Thymus (tissue), 11 donors: ENCODE results near the gene PDE9A. TPM values are rescaled to one million over a fixed set of nuclear protein-coding genes. Genes with fewer than 3 reads are reported as not detected.

Experiments
- DNase-seq, 9 donors: peaks; one replicate each; pipeline ENCODE4 v3.0.0-alpha.2; 2013; ENCODE audit warnings: low spot score in 9 of 9, low read depth in 6 of 9, missing footprints in 1 of 9
- H3K27ac ChIP-seq, 2 donors: one replicate each; pipeline ENCODE4 v1.5.1; 2013; ENCODE audit warnings: control low read depth in 1 of 2, low read depth in 1 of 2, low read length in 1 of 2, mild to moderate bottlenecking in 1 of 2, moderate library complexity in 1 of 2
- H3K27me3 ChIP-seq, 2 donors: one replicate each; pipeline ENCODE4 v1.5.1; 2013; ENCODE audit warnings: low read length in 1 of 2; ENCODE audit not compliant: control insufficient read depth in 2 of 2, insufficient read depth in 1 of 2
- H3K36me3 ChIP-seq, 2 donors: one replicate each; pipeline ENCODE4 v1.5.1; 2013; ENCODE audit warnings: low read length in 1 of 2, mild to moderate bottlenecking in 1 of 2, moderate library complexity in 1 of 2; ENCODE audit not compliant: control insufficient read depth in 2 of 2, insufficient read depth in 2 of 2
- H3K4me1 ChIP-seq, 2 donors: one replicate each; pipeline ENCODE4 v1.5.1; 2013; ENCODE audit warnings: low read length in 2 of 2; ENCODE audit not compliant: control insufficient read depth in 2 of 2, insufficient read depth in 2 of 2
- H3K4me3 ChIP-seq, 2 donors: one replicate each; pipeline ENCODE4 v1.5.1; 2013; ENCODE audit warnings: low read length in 2 of 2, control low read depth in 1 of 2, mild to moderate bottlenecking in 1 of 2
- H3K9me3 ChIP-seq, 2 donors: one replicate each; pipeline ENCODE4 v1.5.1; 2013; ENCODE audit warnings: low read length in 1 of 2, mild to moderate bottlenecking in 1 of 2; ENCODE audit not compliant: control insufficient read depth in 2 of 2, insufficient read depth in 1 of 2
- WGBS: extraction: QIAGEN DNeasy Blood & Tissue Kit; methylation state at CpG from one replicate; pipeline ENCODE4 v1.1.7; 2013; 5-methylcytosine and 5-hydroxymethylcytosine counted together
- polyA plus RNA-seq: library from polyadenylated mRNA; stranded (reverse); fragments of 200-250 nt; gene quantifications from one replicate; pipeline ENCODE4 v1.2.3, GENCODE V29; 2013
- total RNA-seq: library from RNA; stranded (reverse); fragments of 120-200 nt; gene quantifications from one replicate; pipeline ENCODE4 v1.2.4, GENCODE V29; 2013
- donor health status: healthy.

PDE9A gene
- total and polyA plus RNA-seq, 2 donors = 8.2 to 14.5 TPM

- no peaks in the 10 kb centered on the region for H3K36me3 ChIP-seq
- peaks cover 21 to 46% of the 10 kb centered on the region in 2 donors for H3K4me1 ChIP-seq
- peaks cover 0 to 16% of the 10 kb centered on the region in 2 donors for H3K9me3 ChIP-seq
- H3K27ac ChIP-seq = peak overlapping the region in 1 of 2 donors; percentile 71
- H3K4me3 ChIP-seq = no peak overlapping the region
- WGBS = 90% methylated on average over 28 of the region's 28 CpGs
- DNase-seq = no peak
- H3K27me3 ChIP-seq = peaks cover 3 to 22% of the 10 kb centered on the region in 2 donors
These were observed 132.4 kb downstream of the PDE9A start for GRCh38 chr21:42785666-42786427.

- no peak overlapping the region for H3K4me3 ChIP-seq
- H3K27ac ChIP-seq = peak overlapping the region in 1 of 2 donors; percentile 71
- H3K36me3 ChIP-seq = no peaks in the 10 kb centered on the region
- no peak for DNase-seq
- H3K4me1 ChIP-seq = peaks cover 19 to 38% of the 10 kb centered on the region in 2 donors
- H3K9me3 ChIP-seq = peaks cover 0 to 16% of the 10 kb centered on the region in 2 donors
- H3K27me3 ChIP-seq = peaks cover 0 to 12% of the 10 kb centered on the region in 2 donors
- 96% methylated on average over 5 of the region's 5 CpGs for WGBS
These were observed 133.5 kb downstream of the PDE9A start for GRCh38 chr21:42786884-42787283.

GRCh38 chr21:42787613-42788012 is 134.2 kb downstream of the PDE9A start:
- H3K27me3 ChIP-seq = peaks cover 0 to 5% of the 10 kb centered on the region in 2 donors
- peaks cover 0 to 16% of the 10 kb centered on the region in 2 donors for H3K9me3 ChIP-seq
- H3K4me3 ChIP-seq = no peak overlapping the region
- H3K27ac ChIP-seq = no peak overlapping the region
- WGBS = 93% methylated on average over 4 of the region's 4 CpGs
- no peaks in the 10 kb centered on the region for H3K36me3 ChIP-seq
- peaks cover 19 to 33% of the 10 kb centered on the region in 2 donors for H3K4me1 ChIP-seq
- DNase-seq = no peak

- 94% methylated on average over 8 of the region's 8 CpGs for WGBS
- no peak for DNase-seq
These were observed 137.2 kb downstream of the PDE9A start for GRCh38 chr21:42790520-42791065.

GRCh38 chr21:42793774-42794173 is 140.4 kb downstream of the PDE9A start:
- 98% methylated on average over 7 of the region's 7 CpGs for WGBS
- H3K36me3 ChIP-seq = no peaks in the 10 kb centered on the region
- H3K9me3 ChIP-seq = no peaks in the 10 kb centered on the region
- no peak overlapping the region for H3K4me3 ChIP-seq
- no peaks in the 10 kb centered on the region for H3K27me3 ChIP-seq
- no peaks in the 10 kb centered on the region for H3K4me1 ChIP-seq
- no peak for DNase-seq
- no peak overlapping the region for H3K27ac ChIP-seq

More at GRCh38 chr21:42790520-42791065, 137.2 kb downstream of the PDE9A start:
- peaks cover 0 to 11% of the 10 kb centered on the region in 2 donors for H3K9me3 ChIP-seq
- no peak overlapping the region for H3K27ac ChIP-seq
- no peaks in the 10 kb centered on the region for H3K27me3 ChIP-seq
- no peaks in the 10 kb centered on the region for H3K36me3 ChIP-seq
- peaks cover 6 to 12% of the 10 kb centered on the region in 2 donors for H3K4me1 ChIP-seq
- no peak overlapping the region for H3K4me3 ChIP-seq

GRCh38 chr21:42794551-42794950 is 141.1 kb downstream of the PDE9A start:
- Histone ChIP-seq H3K27ac (no peak overlapping the region), H3K9me3 (no peaks in the 10 kb centered on the region), H3K36me3 (no peaks in the 10 kb centered on the region), H3K4me3 (no peak overlapping the region), H3K4me1 (no peaks in the 10 kb centered on the region), H3K27me3 (no peaks in the 10 kb centered on the region)
- 82% methylated on average over 6 of the region's 6 CpGs for WGBS
- DNase-seq = no peak

GRCh38 chr21:42796327-42797062 is 143.1 kb downstream of the PDE9A start:
- Histone ChIP-seq H3K27ac (no peak overlapping the region), H3K36me3 (no peaks in the 10 kb centered on the region), H3K4me3 (no peak overlapping the region), H3K4me1 (no peaks in the 10 kb centered on the region), H3K27me3 (no peaks in the 10 kb centered on the region), H3K9me3 (no peaks in the 10 kb centered on the region)
- no peak for DNase-seq
- WGBS = 56% methylated on average over 13 of the region's 13 CpGs

GRCh38 chr21:42797522-42797921 is 144.1 kb downstream of the PDE9A start:
- no peaks in the 10 kb centered on the region for H3K36me3 ChIP-seq
- no peaks in the 10 kb centered on the region for H3K27me3 ChIP-seq
- no peak overlapping the region for H3K27ac ChIP-seq
- no peaks in the 10 kb centered on the region for H3K4me1 ChIP-seq
- no peaks in the 10 kb centered on the region for H3K9me3 ChIP-seq
- DNase-seq = no peak
- 97% methylated on average over 7 of the region's 7 CpGs for WGBS
- H3K4me3 ChIP-seq = no peak overlapping the region

- no peaks in the 10 kb centered on the region for H3K27me3 ChIP-seq
- no peak for DNase-seq
- H3K4me1 ChIP-seq = no peaks in the 10 kb centered on the region
- 97% methylated on average over 6 of the region's 6 CpGs for WGBS
- no peaks in the 10 kb centered on the region for H3K36me3 ChIP-seq
- no peak overlapping the region for H3K27ac ChIP-seq
- no peaks in the 10 kb centered on the region for H3K9me3 ChIP-seq
- H3K4me3 ChIP-seq = no peak overlapping the region
These were observed 144.7 kb downstream of the PDE9A start for GRCh38 chr21:42798106-42798505.
